NB4 (cell line): ENCODE measurements around the gene HSD17B1.

ENCODE experiments used
- POLR2A ChIP-seq: IDR thresholded peaks from 2 replicates; pipeline ENCODE4 v1.6.1; 2011; ENCODE audit warnings: mild to moderate bottlenecking; ENCODE audit not compliant: insufficient read length; ENCODE audit errors: extremely low read depth
- TF ChIP-seq, protein P1 (sequence below): IDR thresholded peaks from one replicate; pipeline ENCODE4 v1.5.1; 2012; ENCODE audit warnings: low read depth, low read length
- TF ChIP-seq, protein P2 (sequence below): IDR thresholded peaks from 2 replicates; pipeline ENCODE4 v1.6.1; 2011; ENCODE audit warnings: low read depth, low read length

DNA sequence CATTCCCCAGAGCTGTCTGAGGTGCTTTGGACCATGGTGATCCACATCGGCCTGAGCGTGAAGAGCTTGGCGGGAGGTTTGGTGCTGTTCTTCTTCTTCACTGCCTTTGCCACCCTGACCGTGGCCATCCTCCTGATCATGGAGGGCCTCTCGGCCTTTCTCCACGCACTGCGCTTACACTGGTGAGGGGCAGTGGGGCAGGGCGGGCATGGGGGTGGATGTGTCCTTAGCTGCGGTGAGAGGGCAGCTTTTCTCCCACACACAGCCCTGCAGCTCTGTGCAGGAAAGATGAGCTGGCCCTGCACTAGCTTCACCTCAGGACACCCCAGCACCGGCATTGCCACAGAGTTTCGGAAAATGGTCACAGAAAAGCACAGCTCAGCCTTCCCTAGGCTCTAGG, 38.4 kb upstream of the HSD17B1 start:
- TF ChIP-seq, protein P1, sequence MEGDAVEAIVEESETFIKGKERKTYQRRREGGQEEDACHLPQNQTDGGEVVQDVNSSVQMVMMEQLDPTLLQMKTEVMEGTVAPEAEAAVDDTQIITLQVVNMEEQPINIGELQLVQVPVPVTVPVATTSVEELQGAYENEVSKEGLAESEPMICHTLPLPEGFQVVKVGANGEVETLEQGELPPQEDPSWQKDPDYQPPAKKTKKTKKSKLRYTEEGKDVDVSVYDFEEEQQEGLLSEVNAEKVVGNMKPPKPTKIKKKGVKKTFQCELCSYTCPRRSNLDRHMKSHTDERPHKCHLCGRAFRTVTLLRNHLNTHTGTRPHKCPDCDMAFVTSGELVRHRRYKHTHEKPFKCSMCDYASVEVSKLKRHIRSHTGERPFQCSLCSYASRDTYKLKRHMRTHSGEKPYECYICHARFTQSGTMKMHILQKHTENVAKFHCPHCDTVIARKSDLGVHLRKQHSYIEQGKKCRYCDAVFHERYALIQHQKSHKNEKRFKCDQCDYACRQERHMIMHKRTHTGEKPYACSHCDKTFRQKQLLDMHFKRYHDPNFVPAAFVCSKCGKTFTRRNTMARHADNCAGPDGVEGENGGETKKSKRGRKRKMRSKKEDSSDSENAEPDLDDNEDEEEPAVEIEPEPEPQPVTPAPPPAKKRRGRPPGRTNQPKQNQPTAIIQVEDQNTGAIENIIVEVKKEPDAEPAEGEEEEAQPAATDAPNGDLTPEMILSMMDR, result no peak
- TF ChIP-seq POLR2A, result no peak
- TF ChIP-seq, protein P2, sequence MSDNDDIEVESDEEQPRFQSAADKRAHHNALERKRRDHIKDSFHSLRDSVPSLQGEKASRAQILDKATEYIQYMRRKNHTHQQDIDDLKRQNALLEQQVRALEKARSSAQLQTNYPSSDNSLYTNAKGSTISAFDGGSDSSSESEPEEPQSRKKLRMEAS, result no peak
